ENCODE measurements around the gene KLF7.

KLF7 gene

DNA sequence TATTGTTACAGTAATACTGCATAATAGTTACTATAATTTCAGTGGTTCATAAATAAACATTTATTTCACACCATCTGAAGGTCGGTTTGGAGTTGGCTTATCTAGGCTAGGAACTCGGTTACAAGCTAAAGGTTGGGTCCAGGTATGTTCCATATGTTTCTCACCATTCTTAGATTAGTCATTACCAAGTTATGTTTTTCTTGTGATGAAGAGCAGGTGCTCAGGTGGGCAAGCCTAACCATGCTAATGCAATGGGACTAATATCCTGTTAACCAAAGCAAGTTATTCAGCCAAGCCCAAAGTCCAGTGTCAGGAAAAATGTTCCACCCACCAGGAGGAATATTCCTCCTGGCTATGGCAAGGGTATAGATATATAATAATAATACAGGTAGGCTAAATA is 133.3 kb downstream of the KLF7 start:
- CTCF ChIA-PET, result no interaction called here
- no peaks in the 10 kb centered on the region for H3K36me3 Mint-ChIP-seq
- H3K27me3 Mint-ChIP-seq, result no peaks in the 10 kb centered on the region
- H3K4me3 Mint-ChIP-seq, result no peak overlapping the region
- peaks cover 9% of the 10 kb centered on the region for H3K9me3 Mint-ChIP-seq
- H3K4me1 Mint-ChIP-seq, result no peaks in the 10 kb centered on the region
- no peak overlapping the region for H3K27ac Mint-ChIP-seq
- no peak for DNase-seq

Data from activated naive CD4-positive, alpha-beta T cell treated with anti-CD3 and anti-CD28 coated beads, Interleukin-2, amount 10 ng/mL, durations not matched to agents 7 days and 5 days (primary cell).